Liver (tissue), 3 donors: Measurements from ENCODE around the gene ROR1.

ENCODE experiments used
- ATF3 ChIP-seq: IDR thresholded peaks from 2 replicates; pipeline ENCODE4 v1.6.1; 2016; ENCODE audit warnings: antibody characterized with exemption
- CTCF ChIP-seq: fragments of 150-350 bp; IDR thresholded peaks from 2 replicates; pipeline ENCODE4 v1.5.1; 2017; ENCODE audit warnings: improper control_type of control experiment, low read depth, low read length; ENCODE audit not compliant: missing input control
- EGR1 ChIP-seq, 2 donors: IDR thresholded peaks; 2 replicates each; pipeline ENCODE4 v1.6.1; 2016 to 2018; ENCODE audit warnings: antibody characterized with exemption in 2 of 2, low read depth in 2 of 2
- HNF4A ChIP-seq, 2 donors: conservative IDR thresholded peaks; 2 replicates each; pipeline ENCODE4 v1.6.1; 2016; ENCODE audit warnings: antibody characterized with exemption in 2 of 2, mild to moderate bottlenecking in 2 of 2
- MAX ChIP-seq: IDR thresholded peaks from 2 replicates; pipeline ENCODE4 v1.6.1; 2016; ENCODE audit warnings: antibody characterized with exemption
- RAD21 ChIP-seq, 2 donors: IDR thresholded peaks; 2 replicates each; pipeline ENCODE4 v1.6.1; 2016; ENCODE audit warnings: antibody characterized with exemption in 2 of 2, mild to moderate bottlenecking in 2 of 2
- YY1 ChIP-seq: IDR thresholded peaks from 2 replicates; pipeline ENCODE4 v1.6.1; 2016; ENCODE audit warnings: antibody characterized with exemption, mild to moderate bottlenecking
- donor health status: healthy.
- donor health status: healthy.

- TF ChIP-seq YY1 (no peak), CTCF (no peak), MAX (no peak), EGR1 (IDR thresholded peaks at IDR 0.05; ENCODE audit: low read depth in 2 of 2) (no peak), ATF3 (no peak), RAD21 (IDR thresholded peaks at IDR 0.05) (no peak), HNF4A (conservative IDR thresholded peaks at IDR 0.05) (no peak)
Measured at GRCh38 chr1:64223329-64224151, 449.7 kb downstream of the ROR1 start.
